HAP-1 (cell line): ENCODE measurements around the gene MIGA2.

Source experiments
- DNase-seq, 2 experiments: peaks; one replicate each; pipeline ENCODE4 v3.0.0-alpha.2; 2016 to 2020; ENCODE audit warnings: low spot score in 2 of 2
- H3K27me3 ChIP-seq: fragments of 250-450 bp; sonication (Bioruptor Pico); 2 replicates; pipeline ENCODE4 v1.5.1; 2020; ENCODE audit warnings: low read depth, mild to moderate bottlenecking, moderate library complexity
- H3K36me3 ChIP-seq: fragments of 250-450 bp; sonication (Bioruptor Pico); replicated peaks from 2 replicates; pipeline ENCODE4 v1.5.1; 2020; ENCODE audit warnings: mild to moderate bottlenecking
- H3K4me1 ChIP-seq: fragments of 250-450 bp; sonication (Bioruptor Pico); 2 replicates; pipeline ENCODE4 v1.5.1; 2020; ENCODE audit warnings: mild to moderate bottlenecking
- H3K4me3 ChIP-seq: fragments of 250-450 bp; sonication (Bioruptor Pico); 2 replicates; pipeline ENCODE4 v1.5.1; 2020; ENCODE audit warnings: mild to moderate bottlenecking, moderate library complexity
- H3K9me3 ChIP-seq: fragments of 250-450 bp; sonication (Bioruptor Pico); 2 replicates; pipeline ENCODE4 v1.5.1; 2020; ENCODE audit warnings: mild to moderate bottlenecking, moderate library complexity
- in situ Hi-C: fragments of 300-500 bp; cut with MboI; formaldehyde crosslinking; loops from 3 replicates; pipeline ENCODE4 v1.14.3; 2020; ENCODE audit warnings: low sequenced_read_pairs, inconsistent platforms, mixed read lengths

The MIGA2 gene

DNA sequence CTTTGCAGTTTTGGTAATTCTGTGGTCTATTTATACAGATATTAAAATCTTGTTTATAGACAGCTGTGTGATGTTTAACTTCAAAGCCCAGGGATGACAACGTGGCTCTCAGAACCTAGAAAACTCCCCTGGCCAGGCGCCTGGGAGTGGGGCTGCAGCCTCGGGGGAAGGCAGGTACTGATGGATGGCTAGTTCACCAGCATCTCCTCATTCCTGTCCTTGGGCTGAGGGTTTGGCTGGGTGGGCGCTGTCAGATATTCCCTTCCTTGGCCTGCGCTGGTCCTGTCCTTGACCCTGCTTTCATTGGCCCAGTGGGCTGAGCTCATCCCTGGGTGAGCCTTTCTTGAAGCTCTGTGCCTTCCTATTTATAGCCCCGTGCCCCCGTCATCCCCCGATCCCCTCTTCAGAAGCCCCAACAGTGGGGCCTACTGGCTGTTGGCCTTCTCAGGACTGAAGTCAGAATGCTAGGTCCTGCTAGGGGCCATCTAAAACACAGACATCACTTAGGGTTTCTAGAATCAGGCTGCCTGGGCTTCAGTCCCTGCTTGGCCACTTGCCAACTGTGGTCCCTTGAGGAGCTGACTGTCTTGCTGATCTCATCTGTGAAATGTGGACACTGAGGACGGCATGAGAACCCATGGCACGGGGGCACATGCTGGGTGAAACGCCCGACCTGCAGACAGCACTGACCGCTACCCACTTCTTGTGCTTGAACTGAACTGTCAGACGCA, 29.2 kb upstream of the MIGA2 start:
- Histone ChIP-seq H3K27me3 (no peaks in the 10 kb centered on the region), H3K4me3 (no peak overlapping the region), H3K4me1 (no peaks in the 10 kb centered on the region), H3K9me3 (no peaks in the 10 kb centered on the region), H3K36me3 (peaks cover 55% of the 10 kb centered on the region)
- DNase-seq, result no peak
- in situ Hi-C loops, result no loop called here

DNA sequence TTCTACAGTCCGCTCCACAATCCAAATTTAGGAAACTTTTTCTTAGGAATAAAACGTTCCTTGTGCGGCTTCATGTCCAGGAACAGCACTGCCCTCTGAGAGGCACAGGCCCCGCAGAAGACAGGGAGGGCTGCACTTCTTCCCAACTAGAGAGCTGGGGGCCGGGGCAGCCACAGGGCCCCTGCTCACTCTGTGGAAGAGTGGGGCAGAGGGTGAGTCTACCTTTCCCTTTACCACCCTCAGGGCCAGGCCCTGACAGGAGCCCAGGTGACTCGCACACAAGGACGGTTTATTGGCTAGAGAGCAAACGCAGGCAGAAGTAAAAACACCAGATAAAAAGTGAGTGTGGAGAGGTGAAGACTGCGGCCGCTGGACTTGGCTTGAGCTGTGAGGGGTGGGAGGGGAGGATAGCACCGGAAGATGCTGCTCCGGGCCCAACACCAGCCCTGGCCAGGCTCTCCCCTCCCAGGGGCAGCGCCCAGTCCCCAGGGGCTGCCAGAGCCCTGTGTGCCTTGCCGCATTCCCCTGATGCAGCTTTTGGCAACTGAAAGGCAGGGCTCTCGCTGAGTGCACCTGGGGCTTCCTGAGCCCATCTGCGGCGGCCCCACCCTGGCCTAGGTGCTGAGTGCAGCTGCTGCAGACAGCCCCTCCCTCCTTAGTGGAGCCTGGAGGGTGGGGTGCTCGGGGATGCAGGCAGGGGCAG, 28.5 kb upstream of the MIGA2 start:
- H3K4me3 ChIP-seq, result no peak overlapping the region
- no peaks in the 10 kb centered on the region for H3K4me1 ChIP-seq
- no peak for DNase-seq
- H3K36me3 ChIP-seq, result peaks cover 48% of the 10 kb centered on the region
- H3K9me3 ChIP-seq, result no peaks in the 10 kb centered on the region
- in situ Hi-C loops, result no loop called here
- H3K27me3 ChIP-seq, result no peaks in the 10 kb centered on the region

DNA sequence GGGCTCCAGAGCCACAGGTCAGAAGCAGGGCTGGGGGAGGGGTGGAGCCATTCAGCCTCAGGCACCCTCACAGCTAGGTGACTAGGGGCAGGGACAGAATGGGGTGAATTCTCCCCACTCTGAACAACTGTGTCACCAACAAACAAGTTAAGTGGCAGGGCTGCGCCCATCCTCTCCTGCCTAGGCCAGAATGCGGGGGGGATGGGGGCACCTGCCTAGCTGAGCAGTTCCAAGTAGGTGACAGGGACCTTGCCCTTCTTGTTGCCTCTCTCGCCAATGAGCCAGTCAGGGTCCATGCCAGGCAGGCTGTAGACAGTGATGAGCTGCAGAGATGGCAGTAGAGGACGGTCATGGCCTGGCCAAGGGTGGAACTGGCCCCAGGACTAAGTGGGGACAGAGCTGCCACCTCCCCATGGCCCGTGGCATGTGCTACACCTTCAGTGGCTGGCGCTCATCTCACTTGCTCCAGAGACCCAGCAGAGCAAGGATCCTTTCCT, 27.9 kb upstream of the MIGA2 start:
- no peak for DNase-seq
- in situ Hi-C loops, result no loop called here
- H3K27me3 ChIP-seq, result no peaks in the 10 kb centered on the region
- no peak overlapping the region for H3K4me3 ChIP-seq
- peaks cover 44% of the 10 kb centered on the region for H3K36me3 ChIP-seq
- H3K9me3 ChIP-seq, result no peaks in the 10 kb centered on the region
- no peaks in the 10 kb centered on the region for H3K4me1 ChIP-seq

GRCh38 chr9:129008986-129009583, 27.3 kb upstream of the MIGA2 start:
- Histone ChIP-seq H3K4me1 (no peaks in the 10 kb centered on the region), H3K27me3 (no peaks in the 10 kb centered on the region), H3K9me3 (no peaks in the 10 kb centered on the region), H3K36me3 (peaks cover 47% of the 10 kb centered on the region), H3K4me3 (no peak overlapping the region)
- in situ Hi-C loops, result no loop called here
- DNase-seq, result no peak

DNA sequence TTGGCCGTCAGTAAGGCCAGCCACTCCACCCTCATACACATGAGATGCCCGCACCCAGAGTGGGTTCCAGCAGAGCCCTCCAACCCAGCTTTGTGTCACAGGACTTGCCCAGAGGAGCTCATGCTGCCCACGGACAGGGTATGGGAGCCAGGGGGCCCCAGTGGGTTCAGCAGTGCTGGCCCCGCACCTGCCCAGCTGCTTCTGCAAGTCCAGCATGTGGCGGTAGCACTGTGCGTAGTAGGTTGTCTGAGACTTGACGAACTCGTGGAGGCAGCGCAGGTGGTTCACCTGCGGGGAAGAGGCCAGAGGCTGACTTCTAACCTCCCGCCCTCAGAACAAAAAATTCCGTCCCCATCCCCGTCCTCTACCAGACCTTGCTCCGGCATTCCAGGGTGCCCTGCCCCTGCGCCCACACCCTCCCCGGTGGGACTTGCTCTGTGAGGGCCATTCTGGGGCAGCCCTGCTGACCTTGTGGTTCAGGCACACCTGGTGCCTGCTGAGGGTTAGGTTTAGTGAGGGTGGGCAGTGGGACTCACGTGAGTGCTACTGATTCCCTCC, 26.8 kb upstream of the MIGA2 start:
- H3K36me3 ChIP-seq, result peaks cover 48% of the 10 kb centered on the region
- H3K27me3 ChIP-seq, result no peaks in the 10 kb centered on the region
- H3K4me3 ChIP-seq, result no peak overlapping the region
- DNase-seq, result no peak
- no peaks in the 10 kb centered on the region for H3K9me3 ChIP-seq
- H3K4me1 ChIP-seq, result no peaks in the 10 kb centered on the region
- in situ Hi-C loops, result no loop called here

GRCh38 chr9:129010267-129010975, 26.0 kb upstream of the MIGA2 start:
- in situ Hi-C loops, result no loop called here
- Histone ChIP-seq H3K4me1 (no peaks in the 10 kb centered on the region), H3K27me3 (no peaks in the 10 kb centered on the region), H3K9me3 (no peaks in the 10 kb centered on the region), H3K4me3 (no peak overlapping the region), H3K36me3 (peaks cover 43% of the 10 kb centered on the region)
- no peak for DNase-seq

DNA sequence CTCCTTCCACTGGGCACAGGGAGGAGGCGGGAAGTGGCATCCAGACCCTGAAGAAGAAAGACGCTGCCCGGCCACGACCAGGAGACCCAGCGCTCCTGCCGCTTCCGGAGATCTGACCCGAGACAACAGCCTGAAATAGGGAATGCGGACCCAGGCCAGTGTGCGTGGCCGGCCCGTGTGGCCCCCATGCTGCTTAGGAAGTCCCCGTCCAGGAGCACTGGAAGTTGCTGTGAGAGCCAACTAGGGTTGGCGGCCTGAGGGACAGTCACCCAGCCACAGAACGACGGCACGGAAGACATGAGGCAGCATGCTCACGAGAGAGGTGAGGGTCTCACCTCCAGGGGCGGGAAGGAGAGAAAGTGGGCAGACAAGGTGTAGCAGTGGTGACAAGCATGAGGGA, 25.3 kb upstream of the MIGA2 start:
- in situ Hi-C loops, result no loop called here
- no peak for DNase-seq
- no peak overlapping the region for H3K4me3 ChIP-seq
- no peaks in the 10 kb centered on the region for H3K27me3 ChIP-seq
- peaks cover 38% of the 10 kb centered on the region for H3K36me3 ChIP-seq
- no peaks in the 10 kb centered on the region for H3K9me3 ChIP-seq
- H3K4me1 ChIP-seq, result no peaks in the 10 kb centered on the region

- DNase-seq, result no peak
- no peaks in the 10 kb centered on the region for H3K9me3 ChIP-seq
- peaks cover 32% of the 10 kb centered on the region for H3K36me3 ChIP-seq
- H3K4me3 ChIP-seq, result no peak overlapping the region
- no peaks in the 10 kb centered on the region for H3K27me3 ChIP-seq
- no peaks in the 10 kb centered on the region for H3K4me1 ChIP-seq
- in situ Hi-C loops, result no loop called here
These were observed 24.7 kb upstream of the MIGA2 start for GRCh38 chr9:129011761-129012181.

DNA sequence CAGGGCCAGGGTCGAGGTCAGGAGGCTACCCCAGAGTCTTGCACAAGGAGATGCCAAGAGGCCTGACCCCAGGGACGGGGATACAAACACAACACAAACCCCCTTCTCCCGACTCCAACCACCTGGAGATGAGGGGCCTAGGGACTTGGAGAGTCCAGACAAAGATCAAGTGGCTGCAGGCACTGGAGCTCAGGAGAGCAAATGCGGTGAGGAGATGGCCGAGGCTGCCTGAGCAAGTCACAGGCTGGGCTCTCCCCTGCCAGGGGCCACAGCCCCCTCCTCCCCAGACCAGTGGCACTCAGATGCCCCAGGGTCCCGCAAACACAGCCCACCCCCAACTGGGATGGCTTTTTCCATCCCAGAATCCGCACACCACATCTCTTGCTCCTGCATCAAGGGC, 24.1 kb upstream of the MIGA2 start:
- Histone ChIP-seq H3K9me3 (no peaks in the 10 kb centered on the region), H3K36me3 (peaks cover 28% of the 10 kb centered on the region), H3K27me3 (no peaks in the 10 kb centered on the region), H3K4me3 (no peak overlapping the region), H3K4me1 (no peaks in the 10 kb centered on the region)
- in situ Hi-C loops, result no loop called here
- no peak for DNase-seq

DNA sequence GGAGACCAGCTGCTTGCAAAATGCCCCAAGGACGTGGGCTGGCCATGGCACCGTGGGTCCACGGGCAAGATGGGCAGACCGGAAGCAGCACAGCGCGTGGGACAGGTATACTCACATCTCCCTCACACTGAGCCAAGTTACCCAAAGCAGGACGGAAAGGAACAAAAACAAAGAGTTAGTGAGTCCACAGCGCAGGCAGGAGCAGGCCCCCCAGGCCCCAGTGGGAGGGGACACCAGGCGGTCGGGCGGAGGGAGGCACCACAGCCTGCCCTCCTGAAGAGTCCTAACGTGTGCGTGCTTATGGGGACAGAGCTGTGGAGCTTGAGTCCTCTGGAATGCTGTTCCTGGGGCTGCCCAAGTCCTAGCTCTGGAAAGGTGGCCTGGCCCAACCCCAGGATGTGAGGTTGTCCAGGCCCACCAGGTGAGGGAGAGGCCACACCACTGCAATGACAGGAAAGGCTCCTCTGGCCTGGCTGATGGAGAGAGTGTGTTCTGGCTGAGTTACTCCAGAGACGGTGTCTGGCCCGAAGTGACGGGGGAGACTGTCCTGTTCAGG, 23.5 kb upstream of the MIGA2 start:
- Histone ChIP-seq H3K36me3 (peaks cover 21% of the 10 kb centered on the region), H3K4me3 (no peak overlapping the region), H3K27me3 (no peaks in the 10 kb centered on the region), H3K4me1 (no peaks in the 10 kb centered on the region), H3K9me3 (no peaks in the 10 kb centered on the region)
- in situ Hi-C loops, result no loop called here
- DNase-seq, result no peak

DNA sequence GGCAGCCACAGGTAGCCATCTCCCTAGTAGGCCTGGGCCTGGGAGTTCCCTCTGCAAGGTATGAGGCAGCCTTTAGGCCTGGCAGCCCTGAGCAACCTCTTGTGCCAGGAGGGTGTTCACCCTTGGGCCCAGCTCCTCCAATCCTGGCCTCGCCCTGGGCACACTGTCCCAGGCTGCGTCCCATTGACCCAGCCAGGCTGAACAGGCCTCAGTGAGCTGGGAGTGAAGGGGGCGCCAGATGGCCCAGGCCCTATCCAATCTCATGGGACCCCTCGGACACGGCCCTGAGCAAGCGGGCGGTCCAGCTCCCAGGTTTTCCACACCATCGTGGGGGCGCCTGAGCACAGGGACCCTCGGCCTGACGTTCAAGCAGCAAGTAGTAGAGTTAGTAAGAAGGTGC, 22.8 kb upstream of the MIGA2 start:
- Histone ChIP-seq H3K9me3 (no peaks in the 10 kb centered on the region), H3K36me3 (peaks cover 18% of the 10 kb centered on the region), H3K27me3 (no peaks in the 10 kb centered on the region), H3K4me1 (no peaks in the 10 kb centered on the region), H3K4me3 (no peak overlapping the region)
- in situ Hi-C loops, result no loop called here
- no peak for DNase-seq

DNA sequence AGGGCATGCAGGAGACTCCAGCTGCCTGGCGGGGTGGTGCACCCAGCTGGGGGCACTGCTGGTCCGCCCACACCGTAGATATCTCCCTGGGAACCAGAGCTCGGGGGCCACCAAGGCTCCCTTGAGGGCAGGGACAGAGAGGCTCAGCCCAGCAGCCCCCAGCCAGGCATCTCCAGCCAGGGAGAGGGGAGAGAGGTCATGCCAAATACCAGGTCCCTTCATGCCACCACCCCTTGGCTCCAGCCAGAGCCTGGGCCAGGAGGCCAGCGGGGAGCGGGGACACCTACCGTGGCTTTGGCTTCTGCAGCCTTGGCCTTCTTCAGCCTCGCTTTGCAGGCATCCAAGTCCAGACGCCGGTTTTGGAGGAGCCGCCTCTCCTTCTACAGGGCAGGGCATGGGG, 22.3 kb upstream of the MIGA2 start:
- Histone ChIP-seq H3K4me3 (no peak overlapping the region), H3K4me1 (no peaks in the 10 kb centered on the region), H3K27me3 (no peaks in the 10 kb centered on the region), H3K36me3 (peaks cover 18% of the 10 kb centered on the region), H3K9me3 (no peaks in the 10 kb centered on the region)
- no peak for DNase-seq
- in situ Hi-C loops, result no loop called here

DNA sequence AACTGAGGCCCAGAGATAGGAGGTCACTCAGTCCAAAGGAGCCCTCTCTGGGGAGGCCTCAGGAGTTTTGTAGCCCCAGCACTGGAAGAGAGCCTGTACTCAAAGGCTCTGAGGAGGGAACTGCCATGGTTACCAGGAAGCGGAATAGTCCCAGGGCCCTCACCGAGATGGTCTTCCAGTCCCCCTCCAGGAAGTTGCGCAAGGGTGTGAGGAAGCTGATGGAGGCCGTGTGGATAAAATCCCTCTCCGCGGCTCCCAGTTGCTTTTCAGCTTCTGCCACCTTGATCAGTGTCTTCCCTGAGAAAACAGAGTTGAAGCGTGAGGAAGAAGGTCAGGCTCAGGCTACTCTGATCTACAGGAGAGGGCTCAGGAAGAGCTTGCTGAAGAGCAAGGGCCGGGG, 21.8 kb upstream of the MIGA2 start:
- Histone ChIP-seq H3K4me1 (no peaks in the 10 kb centered on the region), H3K27me3 (no peaks in the 10 kb centered on the region), H3K36me3 (peaks cover 18% of the 10 kb centered on the region), H3K9me3 (no peaks in the 10 kb centered on the region), H3K4me3 (no peak overlapping the region)
- no peak for DNase-seq
- in situ Hi-C loops, result no loop called here
